Chondrocyte (in vitro differentiated cells): ENCODE results near the gene CFAP119. TPM values are rescaled to one million over a fixed set of nuclear protein-coding genes. Genes with fewer than 3 reads are reported as not detected.
A peak's percentile ranks its signal among the peaks of the same experiment; 100 is the strongest.

Experiments
- DNase-seq: peaks from one replicate; pipeline ENCODE4 v3.0.0; 2021; ENCODE audit warnings: mixed read lengths, low spot score
- H3K27ac Mint-ChIP-seq: one replicate; pipeline ENCODE4 v1.8.0; 2021; ENCODE audit warnings: mild to moderate bottlenecking, moderate library complexity, mixed read lengths; ENCODE audit not compliant: unreplicated experiment
- H3K27me3 Mint-ChIP-seq: 2 replicates; pipeline ENCODE4 v1.8.0; 2021; ENCODE audit warnings: low read depth, mixed read lengths
- H3K36me3 Mint-ChIP-seq: 2 replicates; pipeline ENCODE4 v1.8.0; 2021; ENCODE audit warnings: low read depth, mixed read lengths
- H3K4me1 Mint-ChIP-seq: 2 replicates; pipeline ENCODE4 v1.8.0; 2021; ENCODE audit warnings: low read depth, mild to moderate bottlenecking, mixed read lengths
- H3K4me3 Mint-ChIP-seq: one replicate; pipeline ENCODE4 v1.8.0; 2021; ENCODE audit warnings: mild to moderate bottlenecking, moderate library complexity, mixed read lengths; ENCODE audit not compliant: unreplicated experiment
- H3K9me3 Mint-ChIP-seq: 2 replicates; pipeline ENCODE4 v1.8.0; 2021; ENCODE audit warnings: low read depth, mixed read lengths
- CTCF ChIP-seq: fragments of 200-600 bp; sonication (generic); IDR thresholded peaks from 2 replicates; pipeline ENCODE4 v1.5.0; 2021; ENCODE audit warnings: antibody characterized with exemption, mild to moderate bottlenecking, moderate library complexity
- total RNA-seq: library from RNA; stranded (reverse); gene quantifications from 3 replicates; pipeline ENCODE4 v1.2.1, GENCODE V29; 2021

Gene CFAP119
- total RNA-seq, 1 donor from 2014 or later, result 6.3 TPM

DNA sequence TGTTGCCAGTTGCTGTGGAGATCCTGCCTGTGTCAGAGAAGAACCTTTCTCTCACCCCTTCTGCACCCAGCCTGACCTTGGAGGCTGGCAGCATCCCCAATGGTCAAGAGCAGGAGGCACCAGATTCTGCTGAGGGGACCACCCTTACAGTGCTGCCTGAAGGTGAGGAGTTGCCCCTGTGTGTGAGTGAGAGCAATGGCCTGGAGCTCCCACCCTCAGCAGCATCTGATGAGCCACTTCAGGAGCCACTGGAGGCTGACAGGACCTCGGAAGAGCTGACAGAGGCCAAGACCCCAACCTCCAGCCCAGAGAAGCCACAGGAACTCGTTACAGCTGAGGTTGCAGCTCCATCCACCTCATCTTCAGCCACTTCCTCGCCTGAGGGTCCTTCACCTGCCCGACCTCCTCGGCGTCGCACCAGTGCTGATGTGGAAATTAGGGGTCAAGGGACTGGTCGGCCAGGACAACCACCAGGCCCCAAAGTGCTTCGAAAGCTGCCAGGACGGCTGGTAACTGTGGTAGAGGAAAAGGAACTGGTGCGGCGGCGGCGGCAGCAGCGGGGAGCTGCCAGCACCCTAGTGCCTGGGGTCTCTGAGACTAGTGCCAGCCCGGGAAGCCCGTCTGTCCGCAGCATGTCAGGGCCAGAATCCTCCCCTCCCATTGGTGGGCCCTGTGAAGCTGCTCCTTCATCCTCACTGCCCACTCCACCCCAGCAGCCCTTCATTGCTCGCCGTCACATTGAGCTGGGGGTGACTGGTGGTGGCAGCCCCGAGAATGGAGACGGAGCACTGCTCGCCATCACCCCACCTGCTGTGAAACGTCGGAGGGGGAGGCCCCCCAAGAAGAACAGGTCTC, 23.8 kb downstream of the CFAP119 start:
- H3K27ac Mint-ChIP-seq, result no peak overlapping the region
- H3K4me3 Mint-ChIP-seq, result no peak overlapping the region
- DNase-seq, result peak; percentile 62
- peaks cover 43% of the 10 kb centered on the region for H3K36me3 Mint-ChIP-seq
- H3K27me3 Mint-ChIP-seq, result no peaks in the 10 kb centered on the region
- no peak for TF ChIP-seq CTCF
- peaks cover 23% of the 10 kb centered on the region for H3K4me1 Mint-ChIP-seq
- H3K9me3 Mint-ChIP-seq, result no peaks in the 10 kb centered on the region

DNA sequence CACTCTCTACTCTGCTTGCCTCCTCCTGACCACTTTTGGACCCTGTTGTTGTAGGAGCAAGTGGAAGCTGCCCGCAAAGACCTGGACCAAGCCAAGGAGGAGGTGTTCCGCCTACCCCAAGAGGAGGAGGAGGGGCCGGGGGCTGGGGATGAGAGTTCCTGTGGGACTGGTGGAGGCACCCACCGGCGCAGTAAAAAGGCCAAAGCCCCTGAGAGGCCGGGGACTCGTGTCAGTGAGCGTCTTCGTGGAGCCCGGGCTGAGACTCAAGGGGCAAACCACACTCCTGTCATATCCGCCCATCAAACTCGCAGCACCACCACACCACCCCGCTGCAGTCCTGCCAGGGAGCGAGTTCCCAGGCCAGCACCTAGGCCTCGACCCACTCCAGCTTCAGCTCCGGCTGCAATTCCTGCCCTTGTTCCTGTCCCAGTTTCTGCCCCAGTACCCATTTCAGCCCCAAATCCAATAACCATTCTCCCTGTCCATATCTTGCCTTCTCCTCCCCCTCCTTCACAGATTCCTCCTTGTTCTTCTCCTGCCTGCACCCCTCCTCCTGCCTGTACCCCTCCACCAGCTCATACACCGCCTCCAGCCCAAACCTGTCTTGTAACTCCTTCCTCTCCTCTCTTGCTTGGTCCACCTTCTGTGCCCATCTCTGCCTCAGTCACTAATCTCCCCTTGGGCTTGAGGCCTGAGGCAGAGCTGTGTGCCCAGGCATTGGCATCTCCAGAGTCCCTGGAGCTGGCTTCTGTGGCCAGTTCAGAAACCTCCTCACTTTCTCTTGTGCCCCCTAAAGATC, 24.7 kb downstream of the CFAP119 start:
- Mint-ChIP-seq H3K4me3 (no peak overlapping the region), H3K36me3 (peaks cover 45% of the 10 kb centered on the region), H3K4me1 (peaks cover 22% of the 10 kb centered on the region), H3K9me3 (no peaks in the 10 kb centered on the region), H3K27ac (peak overlapping the region; percentile 14), H3K27me3 (no peaks in the 10 kb centered on the region)
- peak; percentile 71 for DNase-seq
- TF ChIP-seq CTCF, result no peak

- DNase-seq, result peak; percentile 15
- Mint-ChIP-seq H3K27ac (no peak overlapping the region), H3K36me3 (peaks cover 35% of the 10 kb centered on the region), H3K27me3 (no peaks in the 10 kb centered on the region), H3K4me3 (no peak overlapping the region), H3K4me1 (no peaks in the 10 kb centered on the region), H3K9me3 (no peaks in the 10 kb centered on the region)
- no peak for TF ChIP-seq CTCF
These were observed 30.5 kb downstream of the CFAP119 start for GRCh38 chr16:30731411-30731810.

DNA sequence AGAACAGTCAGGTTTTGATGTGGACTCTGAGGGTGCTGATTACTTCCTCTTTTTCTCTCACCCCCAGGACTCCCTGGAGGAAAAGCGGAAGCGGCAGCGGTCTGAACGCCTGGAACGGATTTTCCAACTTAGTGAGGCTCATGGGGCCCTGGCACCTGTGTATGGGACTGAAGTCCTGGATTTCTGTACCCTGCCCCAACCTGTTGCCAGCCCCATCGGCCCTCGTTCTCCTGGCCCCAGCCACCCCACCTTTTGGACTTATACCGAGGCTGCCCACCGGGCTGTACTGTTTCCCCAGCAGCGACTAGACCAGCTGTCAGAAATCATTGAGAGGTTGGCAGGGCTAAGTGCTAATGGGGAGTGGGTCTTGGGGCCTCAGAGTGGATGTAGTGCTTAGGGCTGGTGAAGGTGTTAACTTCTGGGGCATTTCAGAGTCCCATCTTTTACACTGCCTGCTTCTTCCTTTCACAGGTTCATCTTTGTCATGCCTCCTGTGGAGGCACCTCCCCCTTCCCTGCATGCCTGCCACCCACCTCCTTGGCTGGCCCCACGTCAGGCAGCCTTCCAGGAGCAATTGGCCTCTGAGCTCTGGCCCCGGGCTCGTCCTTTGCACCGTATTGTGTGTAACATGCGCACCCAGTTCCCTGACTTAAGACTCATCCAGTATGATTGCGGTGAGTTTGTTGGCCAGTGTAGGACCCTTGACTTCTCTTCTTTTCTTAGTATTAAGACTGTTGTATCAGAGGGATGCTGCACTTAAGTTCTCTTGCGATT, 32.8 kb downstream of the CFAP119 start:
- no peak overlapping the region for H3K4me3 Mint-ChIP-seq
- no peaks in the 10 kb centered on the region for H3K4me1 Mint-ChIP-seq
- DNase-seq, result peak; percentile 58
- no peak for TF ChIP-seq CTCF
- H3K36me3 Mint-ChIP-seq, result peaks cover 32% of the 10 kb centered on the region
- H3K9me3 Mint-ChIP-seq, result no peaks in the 10 kb centered on the region
- no peaks in the 10 kb centered on the region for H3K27me3 Mint-ChIP-seq
- H3K27ac Mint-ChIP-seq, result no peak overlapping the region

GRCh38 chr16:30728321-30728720, 33.5 kb downstream of the CFAP119 start:
- TF ChIP-seq CTCF, result no peak
- H3K9me3 Mint-ChIP-seq, result no peaks in the 10 kb centered on the region
- no peaks in the 10 kb centered on the region for H3K27me3 Mint-ChIP-seq
- no peak overlapping the region for H3K4me3 Mint-ChIP-seq
- H3K36me3 Mint-ChIP-seq, result peaks cover 34% of the 10 kb centered on the region
- no peaks in the 10 kb centered on the region for H3K4me1 Mint-ChIP-seq
- no peak for DNase-seq
- peak overlapping the region; percentile 5 for H3K27ac Mint-ChIP-seq
